ENCODE results near the gene CAMTA1. TPM values are rescaled to one million over a fixed set of nuclear protein-coding genes. Genes with fewer than 3 reads are reported as not detected.

Gene CAMTA1
- total RNA-seq, 2 donors from 2014 or later: 105 to 113 TPM

DNA sequence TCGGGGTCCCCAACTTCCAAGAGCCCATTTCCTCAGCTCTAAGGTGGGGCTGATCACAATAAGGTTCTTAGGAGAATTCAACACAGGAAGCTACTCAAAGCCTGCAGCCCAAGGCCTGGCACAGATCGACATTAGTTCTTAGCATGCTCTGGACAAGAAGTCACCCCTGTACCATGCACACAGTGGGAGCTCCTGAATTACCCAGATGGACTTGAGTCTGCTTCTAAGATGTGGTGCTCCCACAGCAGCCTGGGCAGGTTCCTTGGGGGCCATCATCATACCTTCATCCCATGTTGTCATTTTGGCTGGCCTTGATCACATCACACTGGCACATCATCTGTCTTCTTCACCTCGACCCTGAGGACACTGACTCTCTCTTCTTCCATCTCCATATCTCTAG, 832.6 kb downstream of the CAMTA1 start:
- Histone ChIP-seq H3K36me3 (no peaks in the 10 kb centered on the region), H3K9me3 (no peaks in the 10 kb centered on the region), H3K27me3 (replicated peaks; ENCODE audit: insufficient read depth) (no peaks in the 10 kb centered on the region), H3K4me3 (no peak overlapping the region), H3K4me1 (ENCODE audit: control insufficient read depth in 1 of 2, low read depth in 2 of 2) (no peaks in the 10 kb centered on the region), H3K27ac (no peak overlapping the region)
- TF ChIP-seq, protein P1, sequence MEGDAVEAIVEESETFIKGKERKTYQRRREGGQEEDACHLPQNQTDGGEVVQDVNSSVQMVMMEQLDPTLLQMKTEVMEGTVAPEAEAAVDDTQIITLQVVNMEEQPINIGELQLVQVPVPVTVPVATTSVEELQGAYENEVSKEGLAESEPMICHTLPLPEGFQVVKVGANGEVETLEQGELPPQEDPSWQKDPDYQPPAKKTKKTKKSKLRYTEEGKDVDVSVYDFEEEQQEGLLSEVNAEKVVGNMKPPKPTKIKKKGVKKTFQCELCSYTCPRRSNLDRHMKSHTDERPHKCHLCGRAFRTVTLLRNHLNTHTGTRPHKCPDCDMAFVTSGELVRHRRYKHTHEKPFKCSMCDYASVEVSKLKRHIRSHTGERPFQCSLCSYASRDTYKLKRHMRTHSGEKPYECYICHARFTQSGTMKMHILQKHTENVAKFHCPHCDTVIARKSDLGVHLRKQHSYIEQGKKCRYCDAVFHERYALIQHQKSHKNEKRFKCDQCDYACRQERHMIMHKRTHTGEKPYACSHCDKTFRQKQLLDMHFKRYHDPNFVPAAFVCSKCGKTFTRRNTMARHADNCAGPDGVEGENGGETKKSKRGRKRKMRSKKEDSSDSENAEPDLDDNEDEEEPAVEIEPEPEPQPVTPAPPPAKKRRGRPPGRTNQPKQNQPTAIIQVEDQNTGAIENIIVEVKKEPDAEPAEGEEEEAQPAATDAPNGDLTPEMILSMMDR (IDR thresholded peaks at IDR 0.05): no peak
- ATAC-seq (ENCODE audit: insufficient number of reproducible peaks, low FRiP score, low read depth): no peak
- DNase-seq (ENCODE audit: low spot score): no peak

DNA sequence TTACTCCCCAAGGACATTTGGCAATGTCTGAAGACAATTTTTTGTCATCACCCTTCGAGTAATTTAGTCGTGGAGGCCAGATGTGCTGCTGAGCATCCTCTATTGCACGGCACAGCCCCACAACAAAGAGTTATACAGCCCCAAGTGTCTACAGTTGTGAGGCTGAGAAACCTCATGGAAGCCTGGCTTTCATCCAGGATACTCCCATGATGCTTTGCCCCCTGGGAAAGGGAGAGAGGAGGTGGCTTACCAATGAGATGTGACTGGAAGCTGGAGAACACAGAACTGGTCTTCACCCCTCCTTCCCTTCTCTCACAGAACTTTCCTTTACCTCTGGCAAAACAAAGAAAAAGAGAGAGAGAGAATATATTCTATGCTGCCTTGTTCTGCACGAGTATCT, 834.9 kb downstream of the CAMTA1 start:
- DNase-seq (ENCODE audit: low spot score) (no peak), ATAC-seq (ENCODE audit: insufficient number of reproducible peaks, low FRiP score, low read depth) (no peak)
- H3K4me1 ChIP-seq (ENCODE audit: control insufficient read depth in 1 of 2, low read depth in 2 of 2): no peaks in the 10 kb centered on the region
- H3K4me3 ChIP-seq: no peak overlapping the region
- H3K9me3 ChIP-seq: no peaks in the 10 kb centered on the region
- no peaks in the 10 kb centered on the region for H3K27me3 ChIP-seq (replicated peaks; ENCODE audit: insufficient read depth)
- TF ChIP-seq, protein P1 (IDR thresholded peaks at IDR 0.05): no peak
- H3K27ac ChIP-seq: no peak overlapping the region
- H3K36me3 ChIP-seq: no peaks in the 10 kb centered on the region

DNA sequence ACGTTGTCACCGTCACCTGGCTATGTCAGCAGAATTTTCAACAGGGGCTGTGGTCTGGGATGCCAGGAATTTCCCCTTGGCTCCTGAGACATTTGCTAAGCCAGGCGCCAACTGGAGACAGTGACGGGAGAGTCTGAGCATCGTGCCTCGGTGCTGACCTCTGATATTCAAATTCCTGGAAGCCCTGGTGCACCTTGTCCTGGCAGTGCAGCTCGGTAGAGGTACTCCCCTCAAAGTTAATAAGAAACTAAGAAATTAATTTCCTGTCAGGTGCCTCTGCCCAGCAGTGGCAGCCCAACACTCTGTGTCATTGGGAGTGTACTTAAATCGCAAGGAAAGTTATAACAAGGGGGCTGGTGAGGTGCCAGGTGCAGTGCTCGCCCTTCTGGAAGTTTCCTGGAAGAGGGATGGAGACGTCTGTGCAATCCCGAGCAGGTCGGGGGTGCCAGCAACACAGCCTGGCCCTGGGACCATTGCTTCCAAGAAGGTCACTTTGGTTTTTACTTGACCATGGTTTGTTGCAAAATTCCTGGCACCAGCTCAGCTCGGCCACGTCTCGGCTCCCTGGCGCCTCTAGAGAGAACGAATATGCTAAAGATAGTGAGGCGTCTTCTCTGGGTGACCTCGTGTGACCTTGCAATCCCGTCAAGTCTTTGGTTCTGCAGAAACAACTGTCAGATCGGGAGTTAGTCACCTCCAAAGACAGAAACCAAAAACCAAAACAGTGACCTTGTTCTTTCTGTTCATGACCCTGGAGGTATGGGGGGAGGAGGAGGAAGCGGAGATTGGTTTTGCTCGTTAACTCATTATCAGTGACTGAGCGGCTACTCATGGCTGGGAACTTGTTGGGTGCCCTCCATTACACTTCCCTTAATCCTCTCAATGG, 836.3 kb downstream of the CAMTA1 start:
- DNase-seq (ENCODE audit: low spot score): no peak
- no peaks in the 10 kb centered on the region for H3K9me3 ChIP-seq
- H3K4me3 ChIP-seq: no peak overlapping the region
- no peaks in the 10 kb centered on the region for H3K36me3 ChIP-seq
- ATAC-seq (ENCODE audit: insufficient number of reproducible peaks, low FRiP score, low read depth): no peak
- H3K27ac ChIP-seq: no peak overlapping the region
- H3K4me1 ChIP-seq (ENCODE audit: control insufficient read depth in 1 of 2, low read depth in 2 of 2): no peaks in the 10 kb centered on the region
- no peaks in the 10 kb centered on the region for H3K27me3 ChIP-seq (replicated peaks; ENCODE audit: insufficient read depth)
- TF ChIP-seq, protein P1 (IDR thresholded peaks at IDR 0.05): no peak

DNA sequence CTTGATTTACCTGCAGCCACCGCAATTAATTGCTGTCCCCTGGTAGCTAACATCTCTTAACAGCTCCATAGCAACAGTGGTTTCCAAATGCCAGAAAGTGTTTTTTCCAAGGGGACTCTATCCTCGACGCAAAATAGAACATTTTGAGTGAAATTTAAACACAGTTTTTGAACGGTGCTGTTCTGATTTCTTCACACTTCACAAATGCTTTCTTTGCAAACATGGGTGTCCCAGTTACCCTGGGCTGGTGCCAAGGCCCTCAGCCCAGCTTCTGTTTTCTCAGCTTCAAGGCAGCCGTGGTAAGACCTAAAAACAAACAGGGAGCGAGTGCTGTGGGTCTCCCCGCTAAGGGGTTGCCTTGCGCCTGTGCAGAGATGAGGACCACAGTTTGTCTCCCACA, 838.6 kb downstream of the CAMTA1 start:
- no peak for DNase-seq (ENCODE audit: low spot score)
- no peaks in the 10 kb centered on the region for H3K27me3 ChIP-seq (replicated peaks; ENCODE audit: insufficient read depth)
- TF ChIP-seq, protein P1 (IDR thresholded peaks at IDR 0.05): no peak
- no peaks in the 10 kb centered on the region for H3K36me3 ChIP-seq
- no peak for ATAC-seq (ENCODE audit: insufficient number of reproducible peaks, low FRiP score, low read depth)
- H3K9me3 ChIP-seq: no peaks in the 10 kb centered on the region
- H3K4me1 ChIP-seq (ENCODE audit: control insufficient read depth in 1 of 2, low read depth in 2 of 2): no peaks in the 10 kb centered on the region
- no peak overlapping the region for H3K4me3 ChIP-seq
- no peak overlapping the region for H3K27ac ChIP-seq

DNA sequence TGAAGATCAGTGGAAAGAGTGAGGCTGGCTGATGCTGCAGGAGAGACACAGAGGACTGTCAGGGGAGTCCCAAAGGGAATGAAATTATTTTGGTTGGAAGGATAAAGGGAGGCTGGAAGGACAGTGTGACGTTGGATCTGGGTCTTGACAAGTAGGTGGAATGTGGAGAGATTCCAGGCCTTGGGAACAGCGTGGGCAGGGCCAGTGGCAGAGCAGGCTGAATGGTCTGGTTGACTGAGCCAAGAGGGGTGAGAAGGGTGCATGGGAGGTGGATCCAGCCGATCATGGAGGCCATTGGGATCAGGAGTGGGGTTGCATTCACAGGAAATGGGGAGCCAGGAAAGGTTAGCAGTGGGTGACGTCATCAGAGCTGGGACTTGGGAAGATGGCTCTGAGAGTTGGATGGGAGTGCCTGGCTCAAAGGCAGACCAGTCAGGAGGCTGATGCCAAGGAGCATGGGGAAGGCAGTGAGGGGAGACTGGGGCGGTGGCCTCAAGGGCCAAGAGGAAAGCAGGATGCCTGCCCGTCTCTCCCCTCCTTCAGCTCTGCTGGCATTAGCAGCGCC, 839.6 kb downstream of the CAMTA1 start:
- H3K27ac ChIP-seq: no peak overlapping the region
- no peaks in the 10 kb centered on the region for H3K4me1 ChIP-seq (ENCODE audit: control insufficient read depth in 1 of 2, low read depth in 2 of 2)
- H3K4me3 ChIP-seq: no peak overlapping the region
- TF ChIP-seq, protein P1 (IDR thresholded peaks at IDR 0.05): no peak
- ATAC-seq (ENCODE audit: insufficient number of reproducible peaks, low FRiP score, low read depth): no peak
- no peak for DNase-seq (ENCODE audit: low spot score)
- no peaks in the 10 kb centered on the region for H3K9me3 ChIP-seq
- no peaks in the 10 kb centered on the region for H3K27me3 ChIP-seq (replicated peaks; ENCODE audit: insufficient read depth)
- no peaks in the 10 kb centered on the region for H3K36me3 ChIP-seq
